HUDEP-2 (cell line): ENCODE measurements around the gene SRRM3.
"Not testable (repeated sequence)": the region's sequence is repeated elsewhere in the genome, so short reads cannot be mapped to it uniquely, and the experiment has no call there.

ENCODE experiments used
- DNase-seq, 76 experiments: peaks; one replicate each; lab custom pipeline; 2025; ENCODE audit not compliant: unreplicated experiment in 76 of 76; lab: John Stamatoyannopoulos, UW

Gene SRRM3

DNA sequence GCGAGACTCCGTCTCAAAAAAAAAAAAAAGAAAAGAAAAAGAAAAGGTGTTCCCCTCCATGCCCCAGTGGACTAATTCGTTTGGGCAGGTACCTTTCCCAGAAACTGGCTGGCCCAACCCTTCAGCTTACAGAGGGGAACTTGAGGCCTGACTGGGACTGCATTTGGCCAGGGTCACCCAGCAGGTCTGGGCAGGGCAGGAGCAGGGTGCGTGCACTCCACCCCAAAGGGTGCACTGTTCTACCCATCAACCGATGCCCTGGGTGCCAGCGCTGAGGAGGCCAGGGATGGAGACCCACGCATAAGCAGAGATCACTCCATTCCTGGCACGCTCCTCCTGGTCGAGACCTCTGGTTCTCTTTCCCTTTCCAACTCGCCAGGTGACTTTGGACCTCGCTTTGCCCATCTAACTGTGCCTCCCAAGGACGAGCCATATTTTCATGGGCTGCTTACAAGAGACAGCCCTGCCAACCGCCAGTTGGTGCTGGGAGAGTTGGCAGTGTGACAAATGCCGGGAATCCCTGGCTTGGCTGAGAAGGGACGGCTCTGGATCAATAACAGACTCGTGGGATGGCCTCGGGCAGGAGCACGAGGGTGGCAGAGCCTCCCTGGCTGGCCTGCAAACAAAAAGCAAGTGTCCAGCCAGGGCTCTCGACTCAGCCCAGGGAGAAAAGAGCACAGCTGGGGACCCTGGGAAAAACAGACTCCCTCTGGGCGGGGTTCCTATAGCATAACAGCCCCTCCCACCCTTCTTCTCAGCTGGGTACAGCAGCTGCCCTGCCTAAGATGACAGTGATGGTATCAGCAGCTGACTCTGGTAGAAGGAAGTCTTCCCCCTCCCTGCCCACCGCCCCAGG is 108.6 kb downstream of the SRRM3 start:
- DNase-seq: peak in 63 of 76 experiments; percentile 6 to 75 (median 36)

- not testable (repeated sequence) for DNase-seq
These were observed 110.1 kb downstream of the SRRM3 start for GRCh38 chr7:76311838-76312237.

DNA sequence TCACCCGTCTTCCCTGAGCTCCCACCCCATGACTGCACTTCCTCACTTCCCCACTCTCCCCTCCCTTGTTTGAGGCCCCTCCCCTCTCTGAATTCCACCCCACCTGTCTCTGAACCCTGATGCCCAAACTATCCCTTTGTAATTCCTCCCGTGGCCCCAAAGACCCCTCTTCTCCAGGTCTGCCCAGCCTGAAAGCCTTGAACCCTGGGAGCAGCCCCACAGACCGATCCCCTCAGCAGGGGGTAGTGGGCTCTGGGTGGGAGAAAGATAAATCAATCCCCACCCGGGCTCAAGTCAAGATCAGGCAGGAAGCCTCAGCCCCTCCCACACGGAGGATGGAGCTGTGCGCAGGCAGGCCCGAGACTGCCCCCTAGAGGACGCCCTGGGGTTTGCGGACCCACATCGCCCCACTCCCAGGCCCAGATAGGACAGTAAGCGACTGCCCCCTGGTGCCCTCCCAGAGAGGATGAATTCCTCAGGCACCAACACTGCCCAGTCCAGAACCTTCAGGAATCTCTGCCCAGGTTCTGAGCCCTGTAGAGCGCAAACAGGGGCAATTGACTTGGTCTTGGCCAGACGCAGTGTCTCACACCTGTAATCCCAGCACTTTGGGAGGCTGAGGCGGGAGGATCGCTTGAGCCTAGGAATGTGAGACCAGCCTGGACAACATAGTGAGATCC is 112.5 kb downstream of the SRRM3 start:
- peak; percentile 5 to 96 (median 89) for DNase-seq

DNA sequence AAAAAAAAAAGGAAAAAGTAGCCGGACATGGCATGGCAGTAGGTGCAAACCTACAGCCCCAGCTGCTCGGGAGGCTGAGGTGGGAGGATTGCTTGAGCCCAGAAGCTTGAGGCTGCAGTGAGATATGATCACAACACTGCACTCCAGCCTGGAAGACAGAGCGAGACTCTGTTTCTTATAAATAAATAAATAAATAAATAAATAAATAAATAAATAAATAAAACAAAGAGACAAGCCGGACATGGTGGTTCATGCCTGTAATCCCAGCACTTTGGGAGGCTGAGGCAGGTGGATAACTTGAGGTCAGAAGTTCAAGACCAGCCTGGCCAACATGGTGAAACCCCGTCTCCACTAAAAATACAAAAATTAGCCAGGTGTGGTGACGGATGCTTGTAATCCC is 113.0 kb downstream of the SRRM3 start:
- not testable (repeated sequence) for DNase-seq

DNA sequence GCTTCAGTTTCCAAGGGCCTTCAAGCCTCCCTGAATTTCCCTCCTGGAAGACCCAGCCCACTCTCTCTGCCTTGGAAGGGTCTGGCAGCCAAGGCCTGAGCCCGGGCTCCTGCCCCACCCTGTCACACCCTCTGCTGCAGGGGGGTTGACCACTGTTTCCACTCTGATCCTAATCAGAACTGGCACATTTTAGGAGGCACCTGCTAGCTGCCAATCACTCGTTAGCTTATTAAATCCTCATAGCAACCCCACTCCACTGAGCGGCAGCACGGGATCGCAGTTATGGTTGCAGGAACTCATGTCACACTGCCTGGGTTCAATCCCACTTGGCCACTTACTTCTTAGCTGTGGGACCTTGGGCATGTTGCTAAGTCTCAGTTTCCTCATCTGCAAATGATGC is 113.7 kb downstream of the SRRM3 start:
- DNase-seq: peak in 72 of 76 experiments; percentile 9 to 81 (median 56)

DNA sequence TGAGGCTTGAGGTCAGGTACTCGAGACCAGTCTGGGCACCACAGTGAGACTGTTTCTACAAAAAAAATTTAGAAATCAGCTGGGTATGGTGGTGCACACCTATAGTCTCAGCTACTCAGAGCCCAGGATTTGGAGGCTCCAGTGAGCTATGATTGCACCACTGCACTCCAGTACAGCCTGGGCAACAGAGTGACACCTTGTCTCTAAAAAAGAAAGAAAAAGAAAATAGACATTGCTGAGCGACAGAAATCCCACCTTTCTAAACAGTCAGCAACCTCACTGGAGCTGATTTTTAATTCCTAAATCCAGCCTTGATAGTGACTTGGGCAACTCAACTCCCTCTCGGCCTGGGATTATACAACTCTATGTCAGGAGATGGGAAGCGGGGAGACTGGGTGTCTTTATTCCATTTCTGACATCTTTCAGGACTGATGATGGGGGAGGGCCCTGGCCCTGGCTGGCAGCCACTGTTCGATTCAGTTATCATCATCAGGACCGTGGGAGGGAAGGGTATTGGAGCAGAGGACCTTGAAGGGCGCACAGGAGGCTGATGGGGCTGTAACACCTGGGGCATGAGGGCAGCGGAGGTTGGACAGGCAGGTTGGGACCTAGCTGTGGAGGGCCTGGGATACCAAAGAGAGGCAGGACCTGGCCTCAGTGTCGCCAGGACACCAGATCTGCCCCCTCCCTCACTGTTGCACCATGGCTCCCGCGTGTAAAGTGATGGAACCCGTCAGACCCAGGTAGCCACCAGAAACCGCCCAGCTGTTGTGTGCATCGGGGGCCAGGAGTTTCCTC is 115.5 kb downstream of the SRRM3 start:
- peak in 23 of 76 experiments; percentile 5 to 43 (median 15) for DNase-seq

GRCh38 chr7:76317782-76318487 is 116.2 kb downstream of the SRRM3 start:
- DNase-seq: peak in 75 of 76 experiments; percentile 56 to 98 (median 95)

DNA sequence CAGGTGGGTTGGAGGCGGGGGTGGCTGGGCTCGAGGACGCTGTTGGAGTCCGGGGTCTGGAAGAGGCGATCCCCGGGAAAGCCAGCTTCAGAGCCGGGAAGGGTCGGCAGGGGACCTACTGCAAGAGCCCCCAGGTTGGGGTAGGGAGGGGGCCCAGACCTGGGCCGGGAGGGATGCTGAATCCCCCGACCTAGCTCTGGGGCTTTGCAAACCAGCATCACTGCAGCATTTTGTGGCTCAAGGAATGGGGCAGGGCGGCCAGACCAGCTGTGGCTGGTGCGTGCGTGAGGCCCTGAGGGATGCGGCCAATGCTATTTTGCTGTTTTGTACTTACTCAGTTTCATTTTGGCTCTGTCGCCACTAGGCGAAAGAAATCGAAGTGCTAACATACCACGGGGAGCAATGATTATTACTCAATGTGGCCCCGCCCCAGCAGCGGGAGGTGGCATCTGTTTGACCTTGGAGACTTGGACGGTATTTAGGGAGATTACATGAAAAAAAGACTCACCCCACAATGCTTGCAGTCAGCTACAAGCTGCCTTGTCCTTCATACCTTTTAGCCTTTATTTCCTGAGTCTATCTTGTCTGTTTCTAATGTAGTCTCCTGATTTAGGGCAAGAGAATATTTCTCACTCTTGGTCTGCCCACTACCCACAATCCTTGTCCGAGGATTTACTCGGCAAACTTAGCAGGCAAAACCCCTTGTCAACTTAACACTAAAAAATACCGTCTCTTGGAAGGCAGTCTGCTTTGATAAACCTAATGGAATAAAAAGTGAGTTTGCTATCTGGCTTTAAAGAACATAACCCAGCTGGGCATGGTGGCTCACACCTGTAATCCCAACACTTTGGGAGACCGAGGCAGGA is 117.0 kb downstream of the SRRM3 start:
- DNase-seq: peak in 74 of 76 experiments; percentile 7 to 88 (median 70)

GRCh38 chr7:76325092-76325491 is 123.4 kb downstream of the SRRM3 start:
- peak in 2 of 76 experiments; percentile 11 to 23 for DNase-seq

DNA sequence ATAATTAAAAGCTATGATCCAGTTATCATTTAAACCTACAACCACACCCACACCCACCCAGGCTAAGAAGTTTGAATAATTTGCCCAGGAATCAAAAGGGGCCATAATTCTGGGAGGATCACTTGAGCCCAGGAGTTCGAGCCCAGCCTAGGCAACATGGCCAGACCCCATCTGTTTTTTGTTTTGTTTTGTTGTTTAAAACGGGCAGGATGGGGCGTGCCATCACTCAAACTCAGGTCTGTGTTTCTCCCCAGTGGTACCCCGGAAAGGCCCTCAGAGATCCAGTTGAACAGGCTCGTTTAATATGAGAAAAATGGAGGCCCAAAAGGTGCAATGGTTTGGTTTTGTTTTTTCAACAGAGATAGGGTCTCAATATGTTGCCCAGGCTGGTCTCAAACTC is 124.1 kb downstream of the SRRM3 start:
- DNase-seq: no peak

DNA sequence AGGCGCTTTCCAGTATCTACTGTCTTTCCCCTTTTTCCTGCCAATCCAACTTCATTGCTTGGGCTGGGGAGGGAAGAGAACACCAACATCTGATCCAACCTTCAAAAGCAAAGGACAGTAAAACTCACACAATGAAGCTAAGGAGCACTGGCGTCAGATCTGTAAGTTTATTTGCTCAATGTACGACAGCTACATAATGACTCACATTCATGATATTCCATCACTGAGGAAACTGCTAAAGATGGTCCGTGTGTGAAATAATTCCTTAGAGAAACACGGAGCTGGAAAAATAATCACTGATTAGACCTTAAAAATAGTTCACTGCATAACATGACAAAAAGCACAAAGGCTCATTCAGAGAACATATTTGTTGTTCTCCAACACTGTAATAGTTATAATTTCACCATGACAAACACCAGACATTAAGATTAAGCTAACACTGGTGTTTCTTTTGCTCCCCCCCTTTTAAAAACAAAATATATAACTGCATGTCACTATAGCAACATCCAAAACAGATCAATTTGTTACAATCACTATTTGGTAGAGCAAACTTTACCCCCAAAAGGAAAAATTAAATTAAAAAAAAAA is 125.0 kb downstream of the SRRM3 start:
- no peak for DNase-seq

GRCh38 chr7:76327610-76328009 is 125.9 kb downstream of the SRRM3 start:
- DNase-seq: no peak

DNA sequence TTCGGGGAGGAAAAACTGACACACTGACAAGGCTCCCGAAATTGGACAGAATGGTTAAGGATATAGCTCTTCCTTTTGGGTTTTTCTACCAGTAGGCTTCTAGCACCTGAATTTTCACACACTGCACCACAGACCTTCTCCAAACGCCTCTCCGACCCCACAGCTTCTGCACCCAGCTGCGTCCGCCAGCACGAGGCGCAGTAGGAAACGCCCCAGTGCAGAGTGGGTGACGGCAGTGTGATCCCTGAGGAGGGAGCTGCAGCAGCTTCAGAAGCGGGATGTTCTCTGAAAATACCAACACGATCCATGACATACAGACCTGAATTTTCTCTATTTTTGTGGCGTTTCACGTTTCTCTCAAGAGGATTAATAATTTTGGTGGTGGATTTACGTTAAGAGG is 126.7 kb downstream of the SRRM3 start:
- DNase-seq: peak in 1 of 76 experiments; percentile 8

GRCh38 chr7:76329479-76329878 is 127.8 kb downstream of the SRRM3 start:
- DNase-seq: no peak

DNA sequence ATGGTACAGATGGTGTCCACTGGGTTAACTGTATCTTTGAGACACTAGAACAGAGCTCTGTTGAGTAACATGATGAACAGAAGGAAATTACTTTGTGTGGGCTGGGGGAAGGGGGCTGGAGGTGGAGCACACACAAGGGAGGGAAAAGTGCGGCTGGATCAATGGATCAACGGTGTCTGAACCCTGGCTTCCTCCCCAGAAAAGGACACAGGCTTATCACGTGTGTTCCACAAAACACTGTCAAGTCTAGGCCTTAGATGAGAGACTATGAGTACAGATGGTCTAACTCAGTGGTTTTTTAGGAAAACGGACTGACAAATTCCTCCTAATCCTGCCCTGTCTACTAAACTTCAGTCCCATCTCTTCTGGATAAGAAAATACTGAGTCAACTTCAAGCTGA is 128.6 kb downstream of the SRRM3 start:
- DNase-seq: no peak

DNA sequence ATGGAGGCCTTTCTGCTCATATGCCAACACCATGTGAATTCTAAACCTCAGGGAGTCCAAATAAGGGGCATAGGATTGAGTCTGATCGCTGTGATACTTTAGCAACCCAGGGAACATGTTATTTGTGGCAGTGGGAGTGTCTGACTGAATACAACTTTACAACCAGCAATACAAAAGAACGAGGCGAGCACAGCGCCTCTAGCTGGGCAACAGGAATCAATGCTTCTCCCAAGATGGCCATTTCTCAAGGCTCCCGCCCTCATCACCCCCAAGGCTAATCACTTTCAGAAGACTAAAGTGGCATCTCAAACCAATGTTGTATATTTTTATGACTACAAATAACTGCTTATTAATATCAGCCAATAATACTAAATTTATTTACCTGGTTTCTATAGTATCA is 129.0 kb downstream of the SRRM3 start:
- no peak for DNase-seq

GRCh38 chr7:76332078-76332477 is 130.4 kb downstream of the SRRM3 start:
- no peak for DNase-seq

GRCh38 chr7:76333511-76334101 is 131.9 kb downstream of the SRRM3 start:
- DNase-seq: no peak
